HL-60 (cell line): ENCODE measurements around the gene AHSG.

ENCODE experiments used
- POLR2AphosphoS5 ChIP-seq: IDR thresholded peaks from 2 replicates; pipeline ENCODE4 v1.6.1; 2012; ENCODE audit warnings: low read depth
- TF ChIP-seq, protein P1 (sequence below): IDR thresholded peaks from one replicate; pipeline ENCODE4 v1.5.1; 2011; ENCODE audit warnings: low read length, control low read depth, inconsistent platforms; ENCODE audit not compliant: insufficient read depth

- no peak for TF ChIP-seq POLR2AphosphoS5
- TF ChIP-seq, protein P1, sequence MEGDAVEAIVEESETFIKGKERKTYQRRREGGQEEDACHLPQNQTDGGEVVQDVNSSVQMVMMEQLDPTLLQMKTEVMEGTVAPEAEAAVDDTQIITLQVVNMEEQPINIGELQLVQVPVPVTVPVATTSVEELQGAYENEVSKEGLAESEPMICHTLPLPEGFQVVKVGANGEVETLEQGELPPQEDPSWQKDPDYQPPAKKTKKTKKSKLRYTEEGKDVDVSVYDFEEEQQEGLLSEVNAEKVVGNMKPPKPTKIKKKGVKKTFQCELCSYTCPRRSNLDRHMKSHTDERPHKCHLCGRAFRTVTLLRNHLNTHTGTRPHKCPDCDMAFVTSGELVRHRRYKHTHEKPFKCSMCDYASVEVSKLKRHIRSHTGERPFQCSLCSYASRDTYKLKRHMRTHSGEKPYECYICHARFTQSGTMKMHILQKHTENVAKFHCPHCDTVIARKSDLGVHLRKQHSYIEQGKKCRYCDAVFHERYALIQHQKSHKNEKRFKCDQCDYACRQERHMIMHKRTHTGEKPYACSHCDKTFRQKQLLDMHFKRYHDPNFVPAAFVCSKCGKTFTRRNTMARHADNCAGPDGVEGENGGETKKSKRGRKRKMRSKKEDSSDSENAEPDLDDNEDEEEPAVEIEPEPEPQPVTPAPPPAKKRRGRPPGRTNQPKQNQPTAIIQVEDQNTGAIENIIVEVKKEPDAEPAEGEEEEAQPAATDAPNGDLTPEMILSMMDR, result no peak
Observed at GRCh38 chr3:186640473-186640818, 27.6 kb downstream of the AHSG start.
